ENCODE results near the gene CTDSPL.

- TF ChIP-seq EZH2phosphoT487 (IDR thresholded peaks at IDR 0.05; ENCODE audit: insufficient read depth, low read depth), result no peak
- TF ChIP-seq EZH2 (IDR thresholded peaks at IDR 0.05; ENCODE audit: insufficient read depth, poor library complexity, severe bottlenecking), result no peak
These were observed 55.0 kb downstream of the CTDSPL start for GRCh38 chr3:37916685-37917084.
